Brain microvascular endothelial cell (primary cell): Measurements from ENCODE around the gene MED13L.

ENCODE experiments used
- DNase-seq: peaks from one replicate; pipeline ENCODE4 v3.0.0-alpha.2; 2020
- H3K27ac ChIP-seq: fragments of 250-450 bp; sonication (Bioruptor Pico); 2 replicates; pipeline ENCODE4 v1.5.1; 2020; ENCODE audit warnings: mild to moderate bottlenecking, moderate library complexity
- H3K27me3 ChIP-seq: fragments of 250-450 bp; sonication (Bioruptor Pico); replicated peaks from 2 replicates; pipeline ENCODE4 v1.5.1; 2020; ENCODE audit warnings: mild to moderate bottlenecking
- H3K36me3 ChIP-seq: fragments of 250-450 bp; sonication (Bioruptor Pico); replicated peaks from 2 replicates; pipeline ENCODE4 v1.5.1; 2020; ENCODE audit warnings: mild to moderate bottlenecking
- H3K4me3 ChIP-seq: 2 replicates; pipeline ENCODE4 v1.5.1; 2011; ENCODE audit warnings: low read depth, mild to moderate bottlenecking, control low read depth, low read length, moderate library complexity
- in situ Hi-C: cut with HindIII; loops from 2 replicates; pipeline ENCODE4 v1.10.0; 2017; ENCODE audit warnings: low sequenced_read_pairs, low pct_ligation_motif_present
- TF ChIP-seq, protein P1 (sequence below): IDR thresholded peaks from 2 replicates; pipeline ENCODE4 v1.5.1; 2011; ENCODE audit warnings: low read depth, mild to moderate bottlenecking, moderate library complexity, low read length, control low read depth, inconsistent platforms; ENCODE audit errors: missing control alignments

The MED13L gene

DNA sequence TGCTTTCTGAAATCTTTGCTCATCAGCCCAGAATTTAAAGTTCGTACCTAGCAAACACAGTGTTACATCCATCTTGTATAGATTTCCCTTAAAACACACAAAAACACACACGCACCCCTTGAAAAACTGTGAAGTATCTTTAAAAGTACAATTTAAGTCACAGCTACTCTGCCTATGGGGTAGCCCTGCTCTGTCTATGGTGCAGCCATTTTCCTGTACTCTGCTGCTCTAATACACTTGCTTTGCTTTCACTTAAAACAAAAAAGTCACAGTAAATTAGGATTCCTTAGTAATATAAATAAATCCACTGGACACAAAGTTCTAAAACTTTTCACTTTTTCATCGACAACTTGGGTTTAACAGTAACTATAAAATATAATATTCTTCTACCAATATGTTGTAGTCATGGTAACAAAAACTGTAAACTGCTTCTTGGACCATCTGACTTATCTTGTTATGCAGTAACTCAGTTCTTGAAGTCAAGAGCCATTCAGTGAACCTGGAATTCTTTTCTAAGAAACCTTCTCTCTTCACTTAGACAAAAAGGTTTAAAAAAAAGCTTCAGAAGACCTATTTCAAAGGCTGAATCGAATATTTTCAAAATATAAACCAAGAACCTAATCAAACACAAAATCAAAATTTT lies 63.5 kb downstream of the MED13L start:
- in situ Hi-C loops = no loop called here
- no peaks in the 10 kb centered on the region for H3K27me3 ChIP-seq
- no peaks in the 10 kb centered on the region for H3K36me3 ChIP-seq
- H3K27ac ChIP-seq = no peak overlapping the region
- TF ChIP-seq, protein P1, sequence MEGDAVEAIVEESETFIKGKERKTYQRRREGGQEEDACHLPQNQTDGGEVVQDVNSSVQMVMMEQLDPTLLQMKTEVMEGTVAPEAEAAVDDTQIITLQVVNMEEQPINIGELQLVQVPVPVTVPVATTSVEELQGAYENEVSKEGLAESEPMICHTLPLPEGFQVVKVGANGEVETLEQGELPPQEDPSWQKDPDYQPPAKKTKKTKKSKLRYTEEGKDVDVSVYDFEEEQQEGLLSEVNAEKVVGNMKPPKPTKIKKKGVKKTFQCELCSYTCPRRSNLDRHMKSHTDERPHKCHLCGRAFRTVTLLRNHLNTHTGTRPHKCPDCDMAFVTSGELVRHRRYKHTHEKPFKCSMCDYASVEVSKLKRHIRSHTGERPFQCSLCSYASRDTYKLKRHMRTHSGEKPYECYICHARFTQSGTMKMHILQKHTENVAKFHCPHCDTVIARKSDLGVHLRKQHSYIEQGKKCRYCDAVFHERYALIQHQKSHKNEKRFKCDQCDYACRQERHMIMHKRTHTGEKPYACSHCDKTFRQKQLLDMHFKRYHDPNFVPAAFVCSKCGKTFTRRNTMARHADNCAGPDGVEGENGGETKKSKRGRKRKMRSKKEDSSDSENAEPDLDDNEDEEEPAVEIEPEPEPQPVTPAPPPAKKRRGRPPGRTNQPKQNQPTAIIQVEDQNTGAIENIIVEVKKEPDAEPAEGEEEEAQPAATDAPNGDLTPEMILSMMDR = no peak
- DNase-seq = no peak
- no peak overlapping the region for H3K4me3 ChIP-seq

DNA sequence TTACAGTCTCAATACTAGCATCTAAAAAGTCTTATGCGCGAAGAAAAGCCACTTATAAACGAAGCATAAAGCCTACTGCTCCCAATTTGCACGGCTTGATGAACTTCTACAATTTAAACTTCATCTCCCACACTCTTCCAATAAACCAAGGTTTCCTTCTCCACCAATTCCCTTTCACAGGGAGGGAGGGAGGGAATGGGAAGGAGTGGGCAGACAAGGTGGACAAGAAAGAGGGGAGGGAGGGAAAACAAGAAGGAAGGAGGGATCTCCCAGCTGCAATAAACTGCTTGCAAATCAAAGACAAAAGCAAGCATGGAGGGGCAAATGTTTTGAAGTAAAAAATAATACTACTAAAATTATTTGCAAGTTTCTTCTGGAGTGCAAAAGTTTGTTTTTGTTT lies 64.5 kb downstream of the MED13L start:
- TF ChIP-seq, protein P1 = no peak
- H3K4me3 ChIP-seq = no peak overlapping the region
- DNase-seq = no peak
- in situ Hi-C loops = no loop called here
- no peaks in the 10 kb centered on the region for H3K27me3 ChIP-seq
- no peaks in the 10 kb centered on the region for H3K36me3 ChIP-seq
- no peak overlapping the region for H3K27ac ChIP-seq

DNA sequence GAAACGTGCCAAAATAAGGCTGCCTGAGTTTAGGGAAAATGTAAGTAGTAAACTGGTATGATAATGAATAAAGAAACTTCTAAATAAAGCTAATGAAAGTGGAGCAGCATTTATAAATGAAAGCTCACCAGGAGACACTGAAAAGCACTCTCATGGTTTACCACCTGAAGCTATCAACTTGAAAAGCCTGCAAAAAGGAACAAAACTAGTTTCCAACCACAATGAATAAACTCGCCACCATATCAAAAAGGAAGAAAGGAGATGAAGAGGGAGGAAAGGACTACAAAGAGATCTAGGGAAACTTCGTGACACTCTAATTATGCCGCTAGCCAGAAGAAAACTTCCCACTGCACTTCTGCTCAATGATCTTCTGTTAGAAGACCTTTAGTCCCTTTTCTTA lies 66.7 kb downstream of the MED13L start:
- Histone ChIP-seq H3K27me3 (no peaks in the 10 kb centered on the region), H3K4me3 (no peak overlapping the region), H3K27ac (no peak overlapping the region), H3K36me3 (no peaks in the 10 kb centered on the region)
- no peak for DNase-seq
- in situ Hi-C loops = no loop called here
- TF ChIP-seq, protein P1 = no peak

DNA sequence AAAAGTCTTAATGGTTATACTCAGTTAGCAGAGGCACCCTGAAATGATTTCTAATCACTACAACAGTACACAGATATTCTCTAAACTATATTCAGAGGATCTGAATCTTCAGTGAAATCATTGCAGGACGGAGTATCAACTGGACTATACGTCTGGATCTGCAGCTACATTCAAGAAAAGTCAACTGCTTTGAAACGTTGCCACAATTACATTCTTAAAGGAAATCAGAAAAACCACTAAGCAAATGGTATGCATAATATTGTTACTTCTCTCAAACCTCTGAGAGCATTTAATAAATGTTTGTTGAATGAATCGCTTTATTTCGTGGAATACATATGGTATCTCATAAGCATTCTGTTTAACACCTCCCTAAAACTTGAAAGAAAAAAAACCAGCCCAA lies 67.4 kb downstream of the MED13L start:
- H3K27me3 ChIP-seq = no peaks in the 10 kb centered on the region
- DNase-seq = no peak
- in situ Hi-C loops = no loop called here
- no peaks in the 10 kb centered on the region for H3K36me3 ChIP-seq
- TF ChIP-seq, protein P1 = no peak
- no peak overlapping the region for H3K4me3 ChIP-seq
- H3K27ac ChIP-seq = no peak overlapping the region

DNA sequence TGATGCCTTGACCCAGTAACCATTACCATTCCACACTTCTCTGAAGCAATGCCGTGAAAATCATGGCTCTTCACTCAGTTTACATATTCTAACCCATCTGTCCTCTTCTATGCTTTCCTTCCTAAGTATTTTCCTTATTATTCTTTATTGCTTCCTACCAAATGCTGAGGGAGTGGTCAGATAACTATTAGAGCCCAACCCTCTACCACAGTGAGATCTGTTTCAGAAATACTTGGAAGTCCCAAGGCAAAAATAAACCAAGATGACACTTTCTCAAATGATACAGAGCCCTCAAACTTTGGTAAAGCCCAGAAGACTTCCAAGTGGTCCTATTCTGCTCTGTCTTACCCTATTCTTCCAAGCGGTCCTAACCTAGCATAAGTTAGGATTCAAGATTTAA lies 68.0 kb downstream of the MED13L start:
- no peak for DNase-seq
- no peak overlapping the region for H3K27ac ChIP-seq
- in situ Hi-C loops = no loop called here

More for the DNA sequence above, 68.0 kb downstream of the MED13L start:
- Histone ChIP-seq H3K36me3 (no peaks in the 10 kb centered on the region), H3K27me3 (no peaks in the 10 kb centered on the region), H3K4me3 (no peak overlapping the region)
- TF ChIP-seq, protein P1 = no peak
